GM18858 (cell line): ENCODE measurements around the gene BTG4.

Experiments used
- ATAC-seq: cut with Tn5 transposase; IDR thresholded peaks from one replicate; pipeline ENCODE4 v1.9.1; 2021; ENCODE audit not compliant: unreplicated experiment

Gene BTG4

DNA sequence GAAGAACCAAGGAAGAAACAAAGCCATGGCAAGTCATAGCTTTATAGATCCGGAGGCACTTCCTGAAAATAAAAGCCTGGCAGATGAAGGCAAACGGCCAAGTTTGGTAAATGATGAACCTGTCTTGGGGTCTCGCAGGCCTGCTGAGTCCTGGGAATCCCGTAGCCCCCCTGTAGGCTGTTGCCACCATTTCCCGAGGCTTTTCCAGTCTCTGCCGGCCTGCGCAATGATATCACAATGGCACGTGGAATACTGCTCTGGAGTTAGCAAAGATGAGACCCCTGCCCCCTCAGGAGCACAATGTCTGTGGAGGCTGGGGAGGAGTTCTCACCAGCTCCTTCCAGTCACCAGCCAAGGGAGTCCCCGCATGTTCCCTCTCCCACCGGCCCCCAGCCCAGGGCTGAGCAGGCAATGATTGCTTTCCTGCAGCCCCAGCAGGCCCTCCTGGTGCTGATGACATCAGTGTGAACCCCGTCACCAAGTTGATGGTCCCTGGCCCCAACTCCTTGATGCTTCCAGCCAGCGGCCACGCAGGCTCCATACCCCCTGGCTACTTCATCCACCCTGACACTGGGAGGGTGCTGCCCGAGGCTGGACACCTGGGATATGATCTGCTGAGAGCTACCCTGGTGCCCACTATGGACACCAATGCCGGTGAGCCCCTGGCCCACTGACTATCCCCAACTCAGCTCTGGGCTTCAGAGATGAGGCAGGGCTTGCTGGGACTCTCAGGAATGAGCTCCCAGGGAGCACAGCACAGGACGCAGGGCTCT lies 55.9 kb downstream of the BTG4 start:
- ATAC-seq: no peak

DNA sequence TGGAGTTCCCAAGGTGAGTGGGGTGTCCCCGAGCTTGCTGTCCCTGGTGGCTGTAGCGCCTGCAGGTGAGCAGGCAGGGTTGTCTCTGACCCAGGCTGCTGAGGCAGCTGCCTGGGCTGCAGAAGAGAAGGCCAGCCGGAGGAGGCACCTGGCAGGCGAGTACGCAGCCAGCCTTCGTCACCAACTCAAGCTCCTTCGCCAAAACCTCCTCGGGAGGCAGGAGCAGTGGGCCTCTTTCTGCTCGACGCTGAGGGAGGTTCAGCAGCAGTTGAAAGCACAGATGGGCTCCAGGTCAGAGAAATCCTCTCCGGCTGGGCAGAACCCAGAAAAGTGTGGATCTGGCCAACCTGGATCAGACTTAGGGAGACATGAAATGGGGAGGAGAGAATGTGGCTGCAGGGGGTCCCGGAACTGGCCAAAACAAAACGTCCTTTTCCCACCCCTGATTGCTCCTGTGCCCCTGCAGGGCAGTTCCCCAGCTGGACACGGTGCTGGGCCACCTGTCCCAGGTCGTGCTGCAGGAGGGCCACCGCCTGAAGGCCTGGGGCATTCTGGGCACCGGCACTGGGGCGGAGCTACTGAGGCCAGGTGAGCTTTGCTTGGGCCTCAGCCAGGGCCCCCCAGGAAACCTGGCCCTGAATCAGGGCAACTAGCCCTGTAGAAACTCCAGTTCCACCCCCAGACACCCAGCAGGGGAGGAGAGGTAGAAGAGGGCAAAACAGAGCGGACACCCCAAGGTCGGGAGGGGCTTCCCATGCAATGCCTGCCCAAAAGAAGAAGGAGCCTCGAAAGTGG lies 56.7 kb downstream of the BTG4 start:
- ATAC-seq: no peak

DNA sequence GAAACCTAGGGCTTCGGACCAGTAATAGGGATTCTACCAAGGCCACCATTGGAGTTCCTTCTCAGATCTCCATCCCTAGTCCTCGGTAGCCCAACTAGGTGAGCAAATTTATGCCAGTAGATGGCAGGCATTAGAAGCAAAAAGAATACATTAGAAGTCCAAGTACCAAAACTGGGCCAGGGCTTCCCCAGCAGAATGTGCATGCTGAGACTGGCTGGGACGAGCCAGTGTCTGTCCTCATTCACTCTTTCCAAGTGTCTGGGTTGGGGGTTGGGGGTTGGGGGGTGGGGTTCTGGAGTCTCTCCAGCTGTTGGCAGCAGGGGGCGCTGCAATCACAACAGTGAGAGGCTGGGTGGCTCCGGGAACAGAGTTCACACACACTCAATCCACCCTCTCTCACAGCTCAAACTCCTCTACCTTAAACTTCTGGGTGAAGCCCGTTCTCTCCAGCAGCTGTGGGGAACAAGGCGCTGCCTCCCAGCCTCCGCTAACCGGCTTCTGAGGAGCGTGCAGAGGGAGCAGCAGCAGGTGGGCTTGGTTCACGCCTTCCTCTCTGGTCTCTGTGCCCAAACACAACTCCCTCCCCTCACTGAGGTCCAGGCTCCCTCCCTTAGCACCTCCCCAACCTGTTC lies 57.5 kb downstream of the BTG4 start:
- ATAC-seq: no peak

DNA sequence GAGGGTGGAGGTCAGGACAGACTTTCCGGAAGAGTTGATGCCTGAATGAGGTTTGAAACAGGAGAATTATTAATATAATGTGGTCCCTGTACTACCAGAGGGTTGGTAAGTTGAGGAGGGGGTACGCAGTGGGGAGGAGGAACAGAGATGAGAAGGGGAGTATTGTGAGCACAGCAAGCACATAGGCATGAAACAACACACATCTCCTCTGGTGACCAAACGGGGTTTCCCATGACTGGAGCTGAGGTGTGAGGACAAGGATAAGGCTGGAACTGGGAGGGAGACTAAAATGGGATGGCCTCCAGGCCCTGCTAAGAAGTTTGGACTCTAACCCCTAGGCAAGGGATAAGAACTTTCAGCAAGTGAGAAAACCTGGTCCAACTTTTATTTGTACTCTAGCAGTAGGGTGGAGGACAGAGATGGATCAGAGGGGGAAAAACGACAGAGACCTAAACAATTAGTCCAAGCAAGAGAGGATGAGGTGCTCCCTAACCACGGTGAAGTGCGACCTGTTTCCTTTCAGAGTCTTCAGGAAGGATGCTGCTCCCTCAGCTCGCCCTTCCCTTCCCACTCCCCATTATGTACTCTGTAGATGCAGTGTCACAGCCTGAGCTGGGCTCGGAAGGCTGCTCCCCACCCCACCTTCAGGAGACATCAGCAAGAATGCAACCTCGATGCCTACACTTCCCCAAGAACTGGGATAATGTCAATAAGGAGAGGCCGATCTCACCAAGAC lies 59.2 kb downstream of the BTG4 start:
- no peak for ATAC-seq

DNA sequence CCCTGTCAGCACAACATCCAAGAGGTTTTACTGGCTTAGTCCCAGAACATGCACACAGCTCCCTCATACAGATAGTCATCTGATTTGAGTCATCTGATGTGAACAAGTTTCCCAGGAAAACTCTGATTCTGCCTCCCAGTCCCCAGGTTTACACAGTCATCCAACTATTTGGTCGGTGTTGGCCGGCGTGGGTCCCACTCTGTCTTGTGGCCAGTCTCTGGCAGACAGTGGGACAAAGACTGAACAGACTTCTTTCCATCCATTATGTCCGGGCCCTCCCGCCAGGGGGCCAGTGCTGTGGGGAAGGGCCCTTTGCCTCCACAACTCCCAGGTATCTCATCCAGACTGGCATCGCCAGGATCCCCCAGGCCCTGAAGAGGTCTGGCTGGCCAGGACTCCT lies 60.0 kb downstream of the BTG4 start:
- no peak for ATAC-seq

DNA sequence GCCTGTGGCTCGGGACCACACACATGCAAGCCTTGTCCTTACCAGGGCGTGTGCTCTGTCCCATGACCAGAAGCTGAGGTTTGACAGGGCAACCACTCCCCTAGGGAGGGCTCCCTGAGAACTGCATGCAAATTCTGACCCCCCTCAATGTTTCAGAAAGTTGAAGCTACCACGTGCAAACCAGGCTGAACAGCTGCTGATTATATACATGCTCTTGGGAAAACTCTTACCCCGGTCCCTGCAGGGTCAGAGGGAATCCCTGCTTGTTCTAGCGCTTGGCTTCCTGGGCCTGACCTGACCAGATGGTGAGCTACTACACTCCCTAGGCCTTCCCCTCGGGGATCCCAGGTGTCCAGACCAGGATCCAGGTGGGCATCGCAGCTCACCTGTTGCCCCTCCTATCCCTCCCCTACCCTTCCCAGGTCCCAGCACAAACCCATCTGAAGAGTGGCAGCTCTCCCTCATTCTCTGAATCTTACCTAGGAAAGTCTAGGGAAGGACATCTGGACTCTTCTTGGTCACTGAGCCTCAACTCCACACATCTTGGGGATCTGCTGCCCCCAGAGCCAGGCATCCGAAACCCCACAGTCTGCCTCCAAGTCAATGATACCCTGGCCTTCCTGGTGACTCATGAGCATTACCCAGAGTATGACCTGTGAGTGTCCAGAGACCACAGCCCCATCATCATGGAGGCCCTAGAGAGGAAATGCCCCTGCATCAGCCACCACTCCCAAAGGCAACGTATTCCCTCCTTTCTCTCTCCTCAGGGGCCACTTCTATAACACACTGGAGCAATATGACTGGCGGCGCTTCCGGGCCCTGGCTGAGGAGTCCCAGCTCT lies 61.5 kb downstream of the BTG4 start:
- peak; percentile 81 for ATAC-seq

DNA sequence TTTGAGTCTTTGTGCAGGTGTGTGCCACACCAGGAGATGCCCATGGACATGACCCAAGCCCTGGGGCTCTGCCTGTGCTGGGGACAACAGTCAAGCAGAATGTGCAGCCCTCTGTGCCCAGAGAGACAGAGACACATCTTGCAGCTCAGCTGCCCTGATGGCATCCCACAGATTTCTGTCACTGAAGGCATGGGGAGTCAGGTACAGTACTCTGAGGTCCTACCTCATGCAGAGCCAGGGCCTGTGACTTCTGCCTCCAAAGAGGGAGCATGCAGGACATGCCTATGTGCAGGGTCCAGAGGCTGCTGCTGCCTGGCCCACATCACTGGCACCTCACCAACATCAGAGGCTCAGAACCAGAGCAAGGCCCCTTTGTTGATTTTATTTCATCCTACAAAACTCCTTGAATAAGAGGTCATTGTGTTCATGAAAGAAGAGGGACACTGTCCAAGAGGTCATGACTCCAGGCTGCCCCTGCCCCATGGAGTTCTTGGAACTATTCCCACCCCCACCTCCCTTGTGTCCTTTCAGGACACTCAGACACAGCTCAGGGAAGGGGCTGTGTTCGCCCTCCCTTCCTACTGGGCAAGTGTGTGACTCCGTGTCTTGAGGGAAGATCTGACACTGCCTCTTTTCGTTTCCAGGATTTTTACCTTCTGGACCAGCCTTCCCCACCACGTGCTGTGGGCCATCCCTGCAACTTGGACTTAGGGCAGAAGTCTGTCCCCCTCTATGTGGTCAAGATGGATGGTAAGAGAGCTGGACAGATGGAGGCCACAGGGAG lies 62.3 kb downstream of the BTG4 start:
- no peak for ATAC-seq

DNA sequence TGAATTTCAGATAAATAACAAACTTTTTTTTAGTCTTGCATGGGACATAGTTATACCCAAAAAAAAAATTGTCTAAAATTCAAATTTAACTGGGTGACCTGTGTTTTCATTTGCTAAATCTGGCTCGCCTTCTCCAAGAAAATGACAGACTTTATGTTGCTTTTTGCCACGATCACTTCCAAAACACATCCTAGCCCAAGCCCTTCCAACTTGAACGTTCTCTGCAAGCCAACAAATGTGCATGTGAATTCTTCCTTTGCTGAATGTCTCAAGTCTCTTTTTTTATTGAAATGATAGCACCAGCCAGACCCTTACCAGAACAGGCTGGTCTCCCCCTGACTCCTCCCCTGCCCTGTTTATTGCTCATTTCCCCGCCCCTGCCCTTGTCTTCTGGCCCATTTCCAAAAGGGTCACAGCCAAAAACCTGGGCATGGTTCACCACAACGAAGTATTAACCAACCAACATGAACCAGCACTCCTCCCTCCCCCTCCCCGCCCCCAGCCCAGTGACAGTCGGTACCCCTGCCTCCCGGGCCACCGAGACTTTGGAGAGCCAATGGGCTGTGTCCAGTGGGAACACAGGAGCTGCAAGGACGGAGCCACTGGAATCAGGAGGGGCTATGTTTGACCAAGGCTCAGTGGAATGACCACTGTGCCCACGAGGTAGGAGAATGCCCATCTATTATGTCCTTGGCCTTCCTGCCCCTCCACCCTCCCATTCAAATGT lies 63.2 kb downstream of the BTG4 start:
- no peak for ATAC-seq

DNA sequence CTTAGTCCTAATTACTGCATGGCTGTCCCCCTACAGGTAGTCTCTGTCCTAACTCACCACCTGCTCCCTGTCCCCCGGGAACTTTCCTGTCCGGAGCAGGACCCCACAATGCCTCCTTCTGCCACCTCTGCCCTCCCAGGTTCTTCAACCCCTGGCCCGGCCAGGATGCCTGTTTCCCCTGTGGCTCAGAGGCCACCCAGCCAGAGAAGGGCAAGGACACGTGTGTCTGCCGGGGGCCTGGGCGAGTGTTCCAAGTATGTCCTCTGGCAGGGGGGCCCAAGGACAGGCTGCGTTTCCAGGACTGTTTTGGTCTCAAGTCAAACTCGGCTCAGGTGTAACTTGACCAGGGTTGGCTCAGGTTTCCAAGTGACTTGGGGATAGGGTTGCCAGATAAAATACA lies 63.8 kb downstream of the BTG4 start:
- no peak for ATAC-seq

DNA sequence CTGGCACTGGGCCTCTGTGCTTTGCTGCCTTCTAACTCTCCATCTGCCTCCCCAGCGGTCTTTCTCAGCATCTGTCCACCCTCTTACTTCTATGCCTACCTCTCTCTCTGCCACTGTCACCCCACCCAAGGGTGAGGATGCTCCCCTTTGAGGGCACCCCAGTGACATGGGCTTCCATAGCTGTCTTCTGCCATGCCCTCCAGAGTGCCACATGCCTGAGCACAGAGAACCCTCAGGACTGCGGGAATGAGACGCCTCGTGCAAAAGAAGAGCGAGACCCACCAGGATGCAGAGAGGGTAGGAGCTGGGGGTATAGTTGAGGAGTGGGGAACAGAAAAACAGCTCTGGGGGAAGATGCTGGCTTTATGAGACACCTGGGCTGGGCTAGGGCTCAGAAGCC lies 64.3 kb downstream of the BTG4 start:
- no peak for ATAC-seq

DNA sequence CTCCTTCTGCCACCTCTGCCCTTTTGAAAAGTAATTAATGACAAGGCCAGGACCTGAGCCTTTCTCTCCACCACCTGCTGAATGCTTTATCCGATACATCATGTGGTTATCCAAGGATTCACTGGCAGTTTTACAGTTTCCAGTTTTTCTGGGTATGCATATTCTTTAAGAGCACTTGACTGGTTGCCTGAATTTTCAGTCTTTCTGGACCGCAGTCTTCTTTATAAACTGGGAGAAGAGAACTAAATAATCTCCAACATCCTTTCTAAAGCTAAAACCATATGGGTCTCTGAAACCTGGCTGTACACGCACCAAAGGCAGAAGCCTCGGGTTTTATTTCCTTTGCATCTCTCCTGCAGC lies 65.1 kb downstream of the BTG4 start:
- no peak for ATAC-seq

DNA sequence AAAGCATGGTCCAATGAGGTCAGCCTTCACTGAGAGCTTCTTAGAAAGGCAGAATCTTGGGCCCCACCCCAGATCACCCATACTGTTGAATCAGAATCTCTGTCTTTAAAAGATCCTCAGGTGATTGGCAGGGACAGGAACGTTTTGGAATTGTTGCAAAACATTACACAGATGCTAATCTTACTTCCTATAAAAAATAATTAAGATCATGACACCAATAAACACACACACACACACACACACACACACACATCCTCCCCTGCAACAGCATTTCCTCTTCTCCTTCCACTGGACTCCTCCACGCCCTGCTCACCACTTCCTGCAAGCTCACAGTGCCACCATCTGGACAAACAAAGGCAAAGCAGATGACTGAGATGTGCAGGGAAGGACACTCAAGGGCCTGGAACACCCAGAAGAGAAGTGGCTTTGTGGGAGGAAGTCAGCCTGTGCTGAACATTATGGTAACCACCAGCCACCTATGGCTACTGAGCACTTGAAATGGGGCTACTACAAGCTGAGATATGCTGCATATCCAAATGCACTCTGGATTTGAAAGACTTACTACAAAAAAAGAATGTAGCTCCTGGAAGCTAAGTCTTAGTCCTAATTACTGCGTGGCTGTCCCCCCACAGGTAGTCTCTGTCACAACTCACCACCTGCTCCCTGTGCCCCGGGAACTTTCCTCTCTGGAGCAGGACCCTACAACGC lies 65.6 kb downstream of the BTG4 start:
- ATAC-seq: peak; percentile 79

DNA sequence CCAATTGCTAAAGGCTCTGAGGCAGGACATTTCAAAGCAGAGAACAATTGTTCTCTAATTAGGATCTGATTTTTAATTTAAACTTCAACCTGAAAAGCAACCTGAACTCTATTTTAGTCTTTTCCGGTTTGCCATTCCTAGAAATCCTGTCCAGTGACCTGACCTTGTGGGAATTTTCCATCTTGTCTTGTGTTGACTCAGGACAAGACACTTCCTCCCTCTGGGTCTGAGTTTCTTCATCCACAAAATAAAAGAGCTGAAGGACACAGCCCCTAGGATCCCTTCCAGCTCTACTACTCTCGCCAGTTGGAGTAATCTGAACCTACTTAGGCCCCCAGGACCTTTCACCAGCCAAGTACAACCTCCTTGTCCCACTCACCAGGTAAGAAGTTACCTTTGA lies 66.6 kb downstream of the BTG4 start:
- no peak for ATAC-seq
